ENCODE data around the gene ANKRD39.

ANKRD39 gene

DNA sequence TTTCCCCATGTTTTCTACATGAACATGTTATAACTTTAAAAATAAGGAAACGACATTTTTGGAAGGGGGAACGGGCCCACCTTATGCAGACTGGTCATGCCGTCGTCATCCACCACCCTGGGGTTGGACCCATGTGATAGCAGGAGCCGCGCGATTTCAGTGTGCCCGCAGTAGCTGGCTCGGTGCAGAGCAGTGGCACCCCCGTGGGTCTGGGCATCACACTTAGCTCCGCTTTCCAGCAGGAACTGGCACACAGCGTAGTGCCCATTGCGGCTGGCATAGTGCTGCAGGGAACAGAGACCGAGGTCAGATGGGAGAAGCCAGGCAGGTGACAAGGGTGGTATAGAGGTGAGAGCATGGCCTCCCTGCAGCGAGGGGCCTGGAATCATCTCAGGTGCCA, 4.5 kb downstream of the ANKRD39 start:
- no peak for DNase-seq

DNA sequence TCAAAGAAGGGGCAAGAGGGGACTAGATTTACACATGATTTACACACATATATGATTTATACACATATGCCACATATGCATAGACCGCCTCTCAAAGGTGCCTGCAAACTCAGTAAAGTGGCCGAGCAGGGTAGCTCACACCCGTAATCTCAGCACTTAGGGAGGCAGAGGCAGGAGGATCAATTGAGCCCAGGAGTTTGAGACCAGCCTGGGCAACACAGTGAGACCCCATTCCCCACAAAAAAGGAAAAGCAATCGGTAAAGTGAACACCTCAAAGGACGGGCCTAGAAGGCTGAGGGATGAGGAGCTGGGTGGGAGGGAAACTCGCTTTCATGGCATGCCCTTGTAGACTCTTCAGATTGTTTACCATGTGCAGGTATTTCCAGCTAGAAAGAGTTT, 5.1 kb downstream of the ANKRD39 start:
- DNase-seq, result no peak

DNA sequence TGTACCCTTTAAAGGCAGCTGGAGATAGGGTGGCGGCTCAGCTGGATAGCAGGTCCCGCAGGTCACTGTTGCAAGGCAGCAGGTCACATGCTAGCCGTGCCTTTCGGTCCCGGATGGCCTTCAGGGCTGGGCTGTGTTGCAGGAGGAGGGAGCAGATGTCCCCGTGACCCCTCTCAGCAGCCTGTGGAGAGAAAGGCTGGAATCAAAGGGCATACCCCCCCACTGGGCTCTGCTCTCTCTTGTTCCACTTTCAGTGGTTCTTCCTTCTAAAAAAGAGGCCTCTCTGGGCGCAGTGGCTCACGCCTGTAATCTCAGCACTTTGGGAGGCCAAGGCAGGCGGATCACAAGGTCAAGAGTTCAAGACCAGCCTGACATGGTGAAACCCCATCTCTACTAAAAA, 9.6 kb downstream of the ANKRD39 start:
- DNase-seq, result no peak

DNA sequence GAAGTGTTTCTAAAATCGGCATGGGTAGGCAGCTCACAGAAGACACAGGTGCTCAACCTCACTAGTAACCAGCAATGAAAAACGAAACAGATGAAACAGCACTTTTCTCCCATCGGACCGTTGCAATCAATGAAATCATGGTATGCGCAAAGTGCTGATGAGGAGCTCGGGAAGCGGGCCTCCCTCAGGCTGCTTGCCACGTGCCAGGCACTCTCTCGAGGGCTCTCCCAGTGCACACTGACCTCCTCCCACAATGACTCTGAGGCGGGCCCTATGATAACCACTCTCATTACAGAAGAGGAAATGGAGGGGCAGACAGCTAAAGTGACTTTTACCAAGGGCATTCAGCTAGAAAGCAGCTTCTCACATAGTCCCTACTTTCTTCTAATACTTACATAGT, 10.2 kb downstream of the ANKRD39 start:
- no peak for DNase-seq

DNA sequence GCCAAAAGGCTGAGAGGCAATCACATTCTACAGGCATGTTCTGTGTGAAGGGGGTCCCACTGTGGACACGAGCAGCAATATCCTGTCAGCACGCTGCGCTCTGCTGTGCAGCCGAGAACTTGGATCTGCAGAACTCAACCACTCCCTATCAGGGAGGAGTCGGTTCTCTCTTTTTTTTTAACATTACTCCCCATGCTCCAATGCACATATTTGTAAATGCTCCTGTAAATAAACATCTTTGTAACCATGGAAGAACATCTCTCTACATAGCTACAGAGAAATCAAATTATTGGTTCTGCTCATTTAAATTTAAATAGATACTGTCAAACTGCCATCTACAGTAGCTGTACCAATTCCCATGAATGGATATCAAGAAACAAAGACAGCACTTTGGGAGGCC, 11.0 kb downstream of the ANKRD39 start:
- no peak for DNase-seq

DNA sequence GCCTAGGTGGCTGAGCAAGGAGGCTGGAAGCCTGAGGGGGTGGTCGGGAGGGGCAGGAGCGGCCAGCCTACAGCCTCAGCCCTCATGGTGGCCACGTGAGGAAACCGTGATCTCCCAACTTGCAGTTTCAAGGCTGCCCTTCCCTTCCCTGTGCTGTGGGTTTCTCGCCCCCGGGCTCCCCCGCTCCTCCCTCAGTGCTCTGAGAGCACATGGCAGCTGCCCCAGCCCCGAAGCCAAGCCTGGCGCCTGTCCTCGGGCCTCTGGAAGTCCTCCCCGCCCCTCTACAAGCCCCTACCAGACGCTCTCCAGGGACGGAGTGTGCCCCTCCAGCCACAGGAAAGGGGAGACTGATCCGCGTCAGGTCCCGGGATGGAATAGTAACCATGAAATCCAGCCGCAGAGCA, 13.4 kb downstream of the ANKRD39 start:
- no peak for DNase-seq

DNA sequence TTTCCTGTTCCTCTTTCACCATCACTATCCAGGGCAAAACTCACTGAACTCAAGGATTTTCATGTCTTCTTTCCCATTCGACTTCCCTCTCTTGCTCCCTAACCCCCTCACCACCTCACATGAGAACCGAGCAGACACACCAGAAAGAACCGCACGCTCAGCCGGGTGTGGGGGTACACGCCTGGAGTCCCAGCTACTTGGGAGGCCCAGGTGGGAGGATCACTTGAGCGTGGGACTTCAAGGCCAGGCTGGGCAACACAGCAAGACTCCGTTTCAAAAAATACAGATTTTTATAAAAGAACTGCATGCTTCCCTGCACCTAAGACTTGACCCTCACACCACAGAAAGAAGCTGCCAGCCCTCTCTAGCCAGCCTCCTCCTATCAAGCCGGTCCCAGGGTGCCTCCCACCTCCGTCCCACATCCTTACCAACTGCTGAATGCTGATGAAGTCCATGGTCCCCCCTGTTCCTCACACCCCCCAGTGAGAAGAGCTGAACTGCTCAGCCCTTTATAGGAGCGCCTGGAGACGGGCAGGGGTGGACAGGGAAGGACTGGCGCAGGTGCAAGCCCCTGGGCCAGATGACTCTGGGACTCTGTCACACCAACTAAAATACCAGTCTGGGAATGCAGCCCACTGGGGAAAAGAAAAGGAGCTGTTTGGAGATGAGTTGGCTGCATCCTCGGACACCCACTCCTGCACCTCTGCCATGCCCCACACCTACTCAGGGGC, 14.1 kb downstream of the ANKRD39 start, which contains the start of gene ANKRD23:
ANKRD23 (minus strand) TSS at position 484 of the 731 bp plus-strand sequence; CDS start at position 455, 29 bp downstream.
- DNase-seq, result no peak

DNA sequence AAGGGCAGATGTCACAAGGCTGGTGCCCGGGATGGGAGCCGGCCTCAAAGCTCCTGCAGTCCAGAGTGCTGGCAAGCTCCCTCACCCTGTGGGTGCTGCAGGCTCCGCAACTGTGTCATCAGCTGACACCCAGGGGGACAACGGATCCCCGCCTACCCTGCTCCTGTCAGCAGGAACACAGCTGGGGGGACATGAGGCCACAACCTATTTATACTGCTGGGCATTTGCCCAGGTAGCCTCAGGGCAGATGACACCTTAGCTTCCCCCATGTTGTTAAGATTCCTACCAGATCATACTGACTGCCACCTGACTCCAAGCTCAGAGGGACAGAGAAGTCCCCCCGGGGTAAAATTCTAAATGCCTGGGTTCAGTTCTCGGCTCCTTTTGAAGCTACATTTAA, 15.2 kb downstream of the ANKRD39 start:
- DNase-seq, result no peak

DNA sequence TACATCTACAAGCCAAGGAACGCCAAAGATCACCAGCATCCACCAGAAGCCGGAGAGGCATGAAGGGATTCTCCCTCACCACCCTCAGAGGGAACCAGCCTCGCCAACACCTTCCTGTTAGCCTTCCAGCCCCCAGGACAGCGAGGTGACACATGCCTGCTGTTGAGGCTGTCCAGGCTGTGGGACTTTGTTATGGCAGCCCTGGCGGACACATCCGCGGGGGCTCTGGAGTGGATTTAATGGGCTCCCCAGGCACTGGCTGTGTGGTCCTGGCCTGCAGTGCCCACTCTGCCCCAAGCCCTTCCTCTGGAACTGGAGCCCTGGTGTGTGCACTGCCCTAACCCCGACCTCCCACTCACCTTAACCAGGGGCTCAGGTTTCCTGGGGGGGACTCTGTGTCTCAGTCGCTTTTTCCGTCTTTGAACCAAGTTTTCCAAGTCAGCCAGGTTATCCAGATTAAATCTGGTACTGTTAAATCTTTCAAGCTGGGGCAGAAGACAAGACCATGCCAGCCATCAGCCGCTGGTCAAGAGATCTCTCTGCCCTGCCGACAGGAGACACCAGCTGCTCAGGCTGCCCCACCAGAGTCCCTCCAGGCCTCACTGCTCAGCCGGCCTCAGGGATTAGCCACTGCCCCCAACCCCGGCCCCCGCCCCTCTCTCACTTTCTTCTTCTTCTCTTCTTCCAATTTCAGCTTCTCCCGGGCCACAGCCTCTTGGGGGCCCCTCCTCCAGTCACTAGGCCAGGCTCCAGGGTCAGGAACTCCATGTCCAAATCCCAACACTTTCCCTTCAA, 15.9 kb downstream of the ANKRD39 start:
- DNase-seq, result no peak

DNA sequence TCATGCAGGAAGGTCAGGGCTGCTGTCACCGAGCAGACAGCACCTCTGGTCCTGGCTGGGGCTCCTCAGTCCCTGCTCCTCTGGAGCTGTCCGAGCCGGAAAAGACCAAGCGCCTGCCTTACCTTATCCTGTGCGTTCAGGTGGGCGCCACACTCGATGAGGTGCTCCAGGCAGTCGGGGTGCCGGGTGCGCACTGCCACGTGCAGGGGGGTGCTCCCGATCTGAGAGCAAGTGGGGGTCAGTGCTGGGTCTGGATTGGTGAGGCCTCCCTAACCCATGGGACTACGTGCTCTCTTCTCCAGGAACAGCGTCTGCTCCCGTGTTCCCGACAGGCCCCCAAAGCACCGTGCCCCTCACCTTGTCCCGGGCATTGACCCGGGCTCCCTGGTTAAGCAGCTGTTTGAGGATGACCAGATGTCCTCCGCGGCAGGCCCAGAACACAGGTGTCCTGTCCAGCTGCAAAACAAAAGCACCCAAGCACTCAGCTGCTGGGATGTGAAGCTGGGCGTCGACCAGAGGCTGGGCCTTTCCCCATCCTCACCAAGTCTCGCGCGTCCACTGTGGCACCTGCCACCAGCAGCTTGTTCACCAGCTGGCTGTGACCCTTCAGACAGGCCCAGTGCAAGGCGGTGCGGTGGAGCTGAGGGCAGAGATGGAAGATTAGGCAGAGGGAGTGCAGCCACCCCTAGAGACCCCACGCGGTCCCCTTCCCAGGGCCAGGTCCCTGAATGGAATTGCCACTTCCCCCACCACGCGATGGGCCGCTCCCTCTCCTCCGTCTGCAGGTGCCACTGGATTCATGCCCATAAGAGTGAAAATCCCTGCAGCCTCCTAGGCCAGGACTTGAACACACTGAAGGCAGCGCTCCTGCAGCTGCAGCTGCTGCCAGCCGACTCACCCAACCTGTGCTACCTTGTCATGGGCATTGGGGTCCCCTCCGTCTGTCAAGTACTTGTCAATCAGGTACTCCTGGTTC, 17.7 kb downstream of the ANKRD39 start:
- DNase-seq, result no peak

DNA sequence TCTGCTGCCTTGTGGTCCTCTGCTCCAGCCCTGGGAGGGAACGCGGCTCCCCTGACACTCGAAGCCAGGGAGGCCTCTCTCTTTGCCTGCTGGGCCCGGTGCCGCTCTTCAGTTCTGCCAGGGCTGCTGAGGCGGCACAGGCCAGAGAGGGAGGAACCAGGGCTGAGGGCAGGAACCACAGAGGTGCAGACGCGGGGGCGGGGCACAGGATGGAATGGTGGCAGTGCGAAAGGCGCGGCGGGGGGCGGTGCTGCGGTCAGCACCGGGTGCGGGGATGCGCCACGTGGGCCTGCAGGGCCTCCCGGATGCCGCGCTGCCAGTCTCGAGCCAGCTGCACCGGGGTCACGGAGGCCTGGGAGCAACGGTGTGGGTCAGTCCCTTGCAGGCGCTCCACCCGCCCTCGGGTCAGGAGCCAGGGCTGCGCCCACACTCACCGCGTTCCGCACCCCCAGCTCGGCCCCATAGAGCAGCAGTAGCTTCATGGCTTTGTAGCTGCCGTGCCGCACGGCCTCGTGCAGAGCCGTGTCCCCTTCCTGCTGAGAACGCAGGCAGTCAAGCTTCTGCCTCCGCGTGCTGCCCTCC, 18.4 kb downstream of the ANKRD39 start:
- peak; percentile 51 to 84 (median 72) for DNase-seq

DNA sequence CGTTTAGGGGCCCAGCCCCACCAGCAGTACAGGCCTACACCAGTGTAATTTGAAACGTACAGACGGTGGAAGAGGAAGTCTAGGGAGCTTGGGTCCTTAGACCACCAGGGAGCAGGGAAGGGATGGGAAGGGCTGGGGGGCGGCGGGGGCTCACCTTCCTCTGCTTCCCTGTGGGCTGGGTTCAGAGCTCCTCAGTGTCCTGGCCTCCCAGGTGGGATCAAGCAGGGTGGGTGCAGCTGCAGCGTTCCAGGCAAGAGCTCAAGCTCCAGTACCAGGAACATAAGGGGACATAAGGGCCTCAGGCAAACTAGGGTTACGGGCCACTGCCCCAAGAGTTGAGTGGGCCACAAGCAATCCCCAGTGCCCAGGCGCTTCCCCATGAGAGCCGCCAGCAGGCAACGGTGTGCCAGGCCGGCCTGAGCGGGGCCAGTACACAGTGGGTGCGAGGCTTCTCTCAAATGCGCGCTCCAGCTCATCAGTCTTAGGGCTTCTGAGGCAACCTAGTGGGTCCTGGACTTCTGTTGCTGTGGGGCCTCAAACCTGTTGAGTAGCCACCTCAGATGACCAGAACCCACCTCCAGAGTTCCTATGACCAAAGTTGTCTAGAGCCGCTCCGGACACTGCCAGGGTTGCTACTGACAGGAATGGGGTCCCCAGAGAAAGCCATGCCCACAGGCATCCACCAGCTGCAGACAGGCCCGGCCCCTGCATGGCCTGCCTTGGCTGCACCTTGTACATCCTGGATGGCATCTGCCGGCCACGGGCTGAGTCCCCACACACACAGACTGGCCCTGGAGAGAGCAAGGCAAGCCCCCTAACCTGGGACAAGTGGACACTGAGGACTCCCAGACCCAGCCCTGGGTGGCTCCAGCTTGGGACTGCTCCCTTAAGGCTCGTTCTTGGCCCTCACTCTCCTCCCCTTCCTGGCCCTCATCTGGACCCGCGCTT, 19.2 kb downstream of the ANKRD39 start:
- no peak for DNase-seq

DNA sequence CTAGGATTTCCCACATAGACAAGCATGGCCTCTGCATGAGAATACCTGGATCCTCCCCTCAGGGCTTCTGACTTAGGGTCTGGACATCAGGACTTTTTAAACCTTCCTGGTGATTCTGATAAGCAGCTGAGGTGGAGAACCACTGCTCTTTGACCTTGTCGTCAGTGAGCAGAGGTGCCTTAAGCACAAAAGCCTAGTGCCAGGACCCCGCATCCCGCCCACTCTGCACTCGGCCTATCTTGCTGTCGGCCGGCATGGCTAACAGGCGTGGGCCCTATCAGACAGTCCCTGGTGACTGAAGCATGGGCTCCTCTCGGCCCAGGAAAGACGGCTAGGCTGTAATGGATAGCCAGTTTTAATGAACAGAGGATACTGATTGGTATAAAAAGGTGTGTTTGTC, 20.2 kb downstream of the ANKRD39 start:
- DNase-seq, result no peak

DNA sequence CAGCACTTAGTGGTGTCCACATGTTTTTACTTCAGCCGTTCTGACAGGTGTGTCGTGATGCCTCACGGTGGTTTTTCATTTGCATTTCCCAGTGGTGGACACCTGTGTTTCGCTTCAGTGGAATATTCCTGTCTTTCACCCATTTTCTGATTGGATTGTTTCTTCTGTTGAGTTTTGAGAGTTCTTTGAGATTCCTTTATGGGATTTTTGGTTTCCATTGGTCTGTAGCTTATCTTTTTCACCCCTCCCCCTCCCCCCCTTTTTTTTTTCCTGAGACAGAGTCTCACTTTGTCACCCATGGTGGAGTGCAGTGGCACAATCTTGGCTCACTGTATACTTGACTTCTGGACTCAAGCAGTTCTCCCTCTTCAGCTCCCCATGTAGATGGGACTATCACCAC, 22.0 kb downstream of the ANKRD39 start:
- DNase-seq, result no peak

DNA sequence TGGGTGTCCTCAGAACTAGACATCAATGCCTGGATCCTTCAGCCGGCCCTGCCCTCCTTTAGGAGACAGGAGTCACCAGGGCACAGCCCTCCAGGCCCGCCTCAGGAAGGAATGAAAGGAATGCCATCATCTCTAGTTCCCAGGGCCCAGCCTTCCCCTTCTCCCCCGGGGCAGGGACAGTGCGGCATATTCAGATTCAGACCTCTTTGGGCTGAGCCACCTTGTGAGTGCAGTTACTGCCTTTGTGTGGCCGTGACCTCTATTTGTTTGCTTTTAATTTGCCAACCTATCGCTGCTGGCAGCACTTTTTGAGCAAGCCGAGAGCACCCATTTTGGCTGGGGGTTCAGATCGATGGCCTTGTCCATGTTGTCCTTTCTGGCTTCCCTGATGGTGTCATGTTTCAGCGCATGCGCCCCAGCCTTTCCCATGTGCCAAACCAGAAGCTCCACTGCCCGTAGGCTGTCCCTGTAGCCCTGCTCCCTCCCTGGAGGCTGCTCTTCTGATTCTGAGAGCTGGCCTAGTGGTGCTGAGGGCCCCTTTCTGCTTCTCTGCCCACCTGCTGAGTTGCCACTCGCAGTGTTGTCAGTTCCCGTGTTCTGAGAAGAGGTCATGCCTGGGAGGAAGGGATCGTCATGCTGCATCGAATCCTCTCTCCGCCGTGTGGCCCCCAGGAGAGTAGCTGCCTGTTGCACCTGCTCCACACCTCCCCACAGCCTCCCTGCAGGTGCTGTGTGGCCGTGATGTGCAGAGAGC, 24.9 kb downstream of the ANKRD39 start:
- no peak for DNase-seq

DNA sequence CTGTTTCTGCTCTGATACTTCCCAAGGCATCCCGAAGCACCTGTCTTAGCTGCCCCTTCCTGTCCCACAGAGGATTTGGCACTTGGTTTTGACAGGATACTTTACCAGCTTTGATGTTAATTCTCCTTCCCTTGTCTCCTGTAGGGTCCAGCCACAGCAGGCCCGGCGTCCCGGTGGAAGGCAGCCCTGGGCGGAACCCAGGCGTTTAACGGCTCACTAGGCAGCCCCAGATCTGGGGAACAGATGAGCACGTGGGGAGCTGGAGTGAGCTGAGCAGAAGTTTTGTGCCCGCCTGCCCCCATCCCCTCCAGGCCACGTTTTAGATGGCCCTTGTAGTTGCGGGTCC, 25.4 kb downstream of the ANKRD39 start:
- no peak for DNase-seq

DNA sequence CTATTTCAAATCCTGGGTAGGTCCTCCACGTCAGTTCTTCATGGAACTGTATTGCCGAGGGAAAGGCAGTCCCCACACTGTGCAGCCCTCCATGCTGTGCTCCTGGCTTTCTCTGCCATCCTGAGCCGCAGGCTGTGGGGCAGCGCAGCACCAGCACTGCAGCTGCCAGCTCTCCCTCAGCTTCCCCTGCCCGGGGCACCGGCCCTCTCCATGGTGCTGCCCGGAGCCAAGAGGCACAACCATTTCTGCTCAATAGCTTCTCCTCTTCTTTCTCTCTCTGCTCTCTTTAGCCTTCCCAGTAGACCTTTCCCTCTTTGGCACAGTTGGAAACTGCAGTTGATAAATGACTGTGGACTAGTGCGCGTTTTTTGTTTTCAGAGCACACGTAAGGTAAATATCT, 26.1 kb downstream of the ANKRD39 start:
- no peak for DNase-seq

DNA sequence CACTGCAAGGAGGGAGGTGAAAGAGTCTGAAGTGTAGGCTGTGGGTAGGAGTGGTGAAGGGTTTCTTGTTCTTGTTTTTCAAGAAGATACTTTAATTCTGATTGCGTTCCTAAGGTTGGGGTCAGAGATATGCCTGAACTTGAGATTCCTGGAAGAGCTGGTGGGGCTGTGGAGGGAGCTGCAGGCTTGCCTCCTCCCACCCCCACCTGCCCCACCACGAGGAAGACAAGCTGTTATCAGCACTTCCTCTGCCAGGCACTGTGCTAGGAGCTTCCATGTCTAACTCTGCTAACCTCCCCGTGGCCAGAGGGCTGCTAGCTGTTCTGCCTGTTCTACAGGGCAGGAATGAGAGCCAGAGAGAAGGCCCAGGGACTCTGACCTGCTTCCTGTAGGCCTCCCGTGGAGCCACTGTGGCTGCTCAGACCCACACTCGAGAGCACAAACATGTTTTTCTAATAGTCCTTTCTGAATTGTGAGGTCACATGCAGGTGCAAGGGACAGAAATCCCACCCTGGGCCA, 27.7 kb downstream of the ANKRD39 start:
- DNase-seq, result no peak

DNA sequence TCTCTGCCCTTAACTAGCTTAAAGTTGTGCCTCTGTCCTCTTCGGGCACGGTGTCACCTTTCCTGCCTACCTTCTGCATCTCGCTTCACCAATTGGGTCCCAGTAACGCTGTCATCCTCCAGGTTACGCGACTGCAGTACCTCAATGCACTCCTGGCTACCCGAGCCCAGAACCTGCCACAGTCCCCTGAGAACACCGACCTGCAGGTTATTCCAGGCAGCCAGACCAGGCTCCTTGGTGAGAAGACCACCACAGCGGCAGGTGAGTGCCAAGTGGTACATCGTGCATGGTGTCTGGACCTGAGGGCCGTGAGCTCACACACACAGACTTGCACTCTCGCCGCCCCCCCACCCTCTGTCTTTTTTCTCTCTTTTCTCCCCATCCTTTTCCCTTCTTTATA, 28.9 kb downstream of the ANKRD39 start:
- no peak for DNase-seq

DNA sequence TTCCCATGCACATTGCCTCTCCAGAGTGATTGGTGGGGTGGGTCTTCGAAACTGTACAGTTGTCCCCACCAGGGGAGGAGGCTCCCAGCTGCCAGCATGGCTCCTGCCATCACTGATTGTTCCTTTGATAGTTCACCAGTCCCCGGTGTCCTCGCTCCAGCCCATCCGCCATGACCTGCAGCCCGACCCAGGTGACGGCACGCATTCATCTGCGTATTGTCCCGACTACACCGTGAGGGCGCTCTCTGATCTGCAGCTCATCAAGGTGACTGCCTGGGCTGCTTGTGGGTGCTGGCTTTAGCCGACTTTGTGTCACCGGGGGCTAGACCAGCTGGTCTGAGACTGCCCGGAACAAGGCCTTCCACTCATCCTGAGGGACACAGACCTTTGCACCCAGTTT, 29.4 kb downstream of the ANKRD39 start:
- no peak for DNase-seq
